ENCODE results near the gene ST3GAL3. TPM values are rescaled to one million over a fixed set of nuclear protein-coding genes. Genes with fewer than 3 reads are reported as not detected.
"Not testable (repeated sequence)": the region's sequence is repeated elsewhere in the genome, so short reads cannot be mapped to it uniquely, and the experiment has no call there.

ST3GAL3 gene
- total RNA-seq, 1 donor from 2014 or later: 15.2 TPM

DNA sequence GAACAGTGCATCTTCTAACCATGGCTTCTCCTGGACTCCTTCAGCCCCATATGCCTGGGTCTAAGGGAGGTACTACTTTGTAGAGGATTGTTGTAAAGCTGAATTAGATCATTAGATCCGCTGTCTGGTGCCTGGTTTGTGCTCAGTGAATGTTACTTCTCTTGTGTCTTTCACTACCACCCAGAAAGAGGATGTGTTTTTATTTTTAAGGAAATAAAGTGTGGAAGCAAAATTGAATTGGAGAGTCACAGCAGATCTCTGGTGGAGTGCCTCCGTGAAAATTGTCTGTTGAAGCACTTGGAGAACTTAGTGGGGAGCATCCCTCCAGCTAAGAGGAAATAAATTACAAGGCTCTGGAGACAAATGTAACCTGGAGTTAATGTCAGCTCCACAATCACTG, 124.5 kb downstream of the ST3GAL3 start:
- H3K27ac Mint-ChIP-seq (ENCODE audit: unreplicated experiment): no peak overlapping the region
- peaks cover 3% of the 10 kb centered on the region for H3K36me3 Mint-ChIP-seq (ENCODE audit: low read depth)
- no peaks in the 10 kb centered on the region for H3K27me3 Mint-ChIP-seq (ENCODE audit: low read depth)
- H3K9me3 Mint-ChIP-seq (ENCODE audit: low read depth): no peaks in the 10 kb centered on the region
- H3K4me3 Mint-ChIP-seq (ENCODE audit: unreplicated experiment): no peak overlapping the region
- TF ChIP-seq, protein P1, sequence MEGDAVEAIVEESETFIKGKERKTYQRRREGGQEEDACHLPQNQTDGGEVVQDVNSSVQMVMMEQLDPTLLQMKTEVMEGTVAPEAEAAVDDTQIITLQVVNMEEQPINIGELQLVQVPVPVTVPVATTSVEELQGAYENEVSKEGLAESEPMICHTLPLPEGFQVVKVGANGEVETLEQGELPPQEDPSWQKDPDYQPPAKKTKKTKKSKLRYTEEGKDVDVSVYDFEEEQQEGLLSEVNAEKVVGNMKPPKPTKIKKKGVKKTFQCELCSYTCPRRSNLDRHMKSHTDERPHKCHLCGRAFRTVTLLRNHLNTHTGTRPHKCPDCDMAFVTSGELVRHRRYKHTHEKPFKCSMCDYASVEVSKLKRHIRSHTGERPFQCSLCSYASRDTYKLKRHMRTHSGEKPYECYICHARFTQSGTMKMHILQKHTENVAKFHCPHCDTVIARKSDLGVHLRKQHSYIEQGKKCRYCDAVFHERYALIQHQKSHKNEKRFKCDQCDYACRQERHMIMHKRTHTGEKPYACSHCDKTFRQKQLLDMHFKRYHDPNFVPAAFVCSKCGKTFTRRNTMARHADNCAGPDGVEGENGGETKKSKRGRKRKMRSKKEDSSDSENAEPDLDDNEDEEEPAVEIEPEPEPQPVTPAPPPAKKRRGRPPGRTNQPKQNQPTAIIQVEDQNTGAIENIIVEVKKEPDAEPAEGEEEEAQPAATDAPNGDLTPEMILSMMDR (IDR thresholded peaks at IDR 0.05): no peak
- DNase-seq (ENCODE audit: low spot score): no peak
- H3K4me1 Mint-ChIP-seq (ENCODE audit: low read depth): peaks cover 41% of the 10 kb centered on the region

DNA sequence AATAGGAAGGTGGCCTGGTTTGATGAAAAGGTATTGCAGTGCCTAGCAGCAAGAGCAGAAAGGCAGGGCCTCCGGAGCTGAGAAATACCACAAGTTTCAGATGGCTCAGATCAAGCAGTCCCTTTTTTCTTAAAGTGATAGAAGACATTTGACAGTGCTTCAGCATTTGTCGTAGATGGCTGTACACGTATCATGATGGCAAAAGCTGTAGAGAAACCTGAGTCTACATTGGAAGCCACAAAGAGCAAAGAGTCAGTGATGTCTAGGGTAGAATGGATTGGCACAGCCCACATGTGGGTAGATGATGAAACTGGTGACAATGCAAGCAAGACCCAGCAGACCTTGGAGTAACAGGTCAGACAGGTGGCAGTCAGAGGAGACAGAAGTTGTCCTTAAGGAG, 124.9 kb downstream of the ST3GAL3 start:
- Mint-ChIP-seq H3K36me3 (ENCODE audit: low read depth) (peaks cover 3% of the 10 kb centered on the region), H3K4me1 (ENCODE audit: low read depth) (peaks cover 45% of the 10 kb centered on the region)
- no peak for DNase-seq (ENCODE audit: low spot score)

DNA sequence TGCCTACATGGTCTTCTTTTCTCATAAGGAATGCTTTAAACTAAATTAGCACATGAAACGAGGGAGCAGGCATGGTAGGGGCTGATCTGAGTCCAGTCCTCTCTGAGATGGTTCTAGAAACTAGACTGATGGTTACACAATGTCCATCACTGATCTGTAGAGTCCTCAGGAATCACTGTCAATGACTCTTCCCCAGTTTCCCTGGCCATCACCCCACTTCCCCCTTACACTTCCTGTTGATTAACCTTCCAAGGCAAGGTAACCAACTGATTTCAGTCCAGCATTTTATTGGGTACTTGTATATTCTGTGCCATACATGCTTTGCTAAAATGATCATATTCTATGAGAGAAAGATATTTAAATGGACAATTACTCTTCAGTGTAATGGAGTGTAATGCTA, 125.7 kb downstream of the ST3GAL3 start:
- no peak for DNase-seq (ENCODE audit: low spot score)
- Mint-ChIP-seq H3K36me3 (ENCODE audit: low read depth) (peaks cover under 1% of the 10 kb centered on the region), H3K27me3 (ENCODE audit: low read depth) (no peaks in the 10 kb centered on the region), H3K4me1 (ENCODE audit: low read depth) (peaks cover 46% of the 10 kb centered on the region), H3K4me3 (ENCODE audit: unreplicated experiment) (no peak overlapping the region), H3K27ac (ENCODE audit: unreplicated experiment) (no peak overlapping the region), H3K9me3 (ENCODE audit: low read depth) (no peaks in the 10 kb centered on the region)
- TF ChIP-seq, protein P1 (IDR thresholded peaks at IDR 0.05): no peak

More for the DNA sequence above, 124.9 kb downstream of the ST3GAL3 start:
- Mint-ChIP-seq H3K27me3 (ENCODE audit: low read depth) (no peaks in the 10 kb centered on the region), H3K27ac (ENCODE audit: unreplicated experiment) (no peak overlapping the region), H3K4me3 (ENCODE audit: unreplicated experiment) (no peak overlapping the region), H3K9me3 (ENCODE audit: low read depth) (no peaks in the 10 kb centered on the region)
- TF ChIP-seq, protein P1 (IDR thresholded peaks at IDR 0.05): no peak

DNA sequence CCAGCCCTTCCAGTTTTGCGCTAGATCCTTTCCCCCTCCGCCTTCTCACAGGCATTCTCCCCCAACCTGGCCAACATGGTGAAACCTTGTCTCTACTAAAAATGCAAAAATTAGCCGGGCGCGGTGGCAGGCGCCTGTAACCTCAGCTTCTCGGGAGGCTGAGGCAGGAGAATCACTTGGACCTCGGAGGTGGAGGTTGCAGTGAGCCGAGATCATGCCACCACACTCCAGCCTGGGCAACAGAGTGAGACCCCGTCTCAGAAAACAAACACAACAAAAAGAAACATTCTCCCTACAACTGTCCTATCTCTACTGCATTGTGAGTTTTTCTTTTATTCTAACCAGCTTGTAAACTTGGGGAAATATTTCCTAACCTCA, 126.6 kb downstream of the ST3GAL3 start:
- not testable (repeated sequence) for H3K27me3 Mint-ChIP-seq (ENCODE audit: low read depth); H3K4me3 Mint-ChIP-seq (ENCODE audit: unreplicated experiment); H3K9me3 Mint-ChIP-seq (ENCODE audit: low read depth); DNase-seq (ENCODE audit: low spot score); H3K27ac Mint-ChIP-seq (ENCODE audit: unreplicated experiment); H3K36me3 Mint-ChIP-seq (ENCODE audit: low read depth)
- peaks cover 55% of the 10 kb centered on the region for H3K4me1 Mint-ChIP-seq (ENCODE audit: low read depth)

DNA sequence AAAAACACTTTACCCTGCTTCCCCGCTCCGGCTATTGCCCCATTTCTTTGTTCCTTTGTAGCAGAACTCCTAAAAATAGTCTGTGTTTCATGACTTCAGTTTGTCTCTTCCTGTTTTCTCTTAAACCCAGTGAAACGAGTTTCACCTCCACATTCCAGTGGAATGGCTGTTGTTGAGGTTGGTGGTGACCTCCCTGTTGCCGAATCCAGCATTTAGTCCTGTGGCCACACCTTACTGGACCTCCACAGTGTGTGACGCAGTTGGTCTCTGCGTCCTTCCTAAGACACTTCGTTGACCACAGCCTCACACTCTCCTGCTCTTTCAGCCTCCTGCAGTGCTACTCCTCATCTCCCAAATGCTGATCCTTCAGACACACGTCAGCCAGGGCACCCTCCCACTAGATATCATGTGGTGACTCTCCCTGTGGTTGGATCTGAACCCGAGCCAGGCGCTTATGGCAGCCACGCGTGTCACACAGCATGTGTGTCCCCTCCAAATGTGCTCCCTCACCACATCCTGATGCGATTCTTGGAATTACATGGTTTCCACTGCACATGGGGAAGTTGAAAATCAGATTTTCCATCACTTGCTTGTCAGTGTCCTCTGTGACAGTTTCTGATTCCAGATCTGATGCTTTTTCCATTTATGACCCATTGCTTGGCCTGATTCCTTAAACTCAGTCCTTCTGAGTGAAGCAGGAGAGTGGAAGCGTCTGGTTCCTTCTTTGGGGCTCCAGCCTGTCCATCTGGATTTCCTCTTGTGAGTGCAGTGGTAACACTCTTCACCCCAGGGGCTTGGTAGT, 127.1 kb downstream of the ST3GAL3 start:
- Mint-ChIP-seq H3K27ac (ENCODE audit: unreplicated experiment) (peak overlapping the region; percentile 80), H3K9me3 (ENCODE audit: low read depth) (no peaks in the 10 kb centered on the region), H3K36me3 (ENCODE audit: low read depth) (no peaks in the 10 kb centered on the region), H3K27me3 (ENCODE audit: low read depth) (no peaks in the 10 kb centered on the region), H3K4me3 (ENCODE audit: unreplicated experiment) (no peak overlapping the region), H3K4me1 (ENCODE audit: low read depth) (peaks cover 61% of the 10 kb centered on the region)
- TF ChIP-seq, protein P1 (IDR thresholded peaks at IDR 0.05): no peak
- no peak for DNase-seq (ENCODE audit: low spot score)
